ENCODE results near the gene SACM1L.

SACM1L gene

GRCh38 chr3:45794660-45795059 lies 105.5 kb downstream of the SACM1L start:
- DNase-seq, result no peak
- intact Hi-C loops (cut with DNase I), result no loop called here

Measured in head of caudate nucleus (tissue), 42 donors.